ENCODE data around the gene ARHGAP12.

DNA sequence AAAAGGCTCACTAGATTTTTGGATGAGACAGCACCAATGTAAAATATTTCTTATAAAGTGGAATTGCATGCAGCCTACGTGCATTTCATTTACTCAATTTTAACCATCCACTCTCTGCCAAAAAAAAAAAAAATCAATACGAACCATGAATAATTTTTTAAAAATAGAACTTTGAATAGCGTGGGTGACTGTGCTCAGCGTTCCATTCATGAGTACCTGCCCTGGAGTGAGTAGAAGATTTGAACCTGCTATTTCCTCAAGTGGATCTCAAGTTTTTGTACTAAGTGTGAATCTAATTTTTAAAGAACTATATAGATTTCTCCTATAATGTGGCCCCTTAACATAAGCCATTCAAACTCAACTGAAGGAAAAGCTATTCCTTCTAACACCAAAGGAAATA is 105.3 kb downstream of the ARHGAP12 start:
- TF ChIP-seq, protein P1, sequence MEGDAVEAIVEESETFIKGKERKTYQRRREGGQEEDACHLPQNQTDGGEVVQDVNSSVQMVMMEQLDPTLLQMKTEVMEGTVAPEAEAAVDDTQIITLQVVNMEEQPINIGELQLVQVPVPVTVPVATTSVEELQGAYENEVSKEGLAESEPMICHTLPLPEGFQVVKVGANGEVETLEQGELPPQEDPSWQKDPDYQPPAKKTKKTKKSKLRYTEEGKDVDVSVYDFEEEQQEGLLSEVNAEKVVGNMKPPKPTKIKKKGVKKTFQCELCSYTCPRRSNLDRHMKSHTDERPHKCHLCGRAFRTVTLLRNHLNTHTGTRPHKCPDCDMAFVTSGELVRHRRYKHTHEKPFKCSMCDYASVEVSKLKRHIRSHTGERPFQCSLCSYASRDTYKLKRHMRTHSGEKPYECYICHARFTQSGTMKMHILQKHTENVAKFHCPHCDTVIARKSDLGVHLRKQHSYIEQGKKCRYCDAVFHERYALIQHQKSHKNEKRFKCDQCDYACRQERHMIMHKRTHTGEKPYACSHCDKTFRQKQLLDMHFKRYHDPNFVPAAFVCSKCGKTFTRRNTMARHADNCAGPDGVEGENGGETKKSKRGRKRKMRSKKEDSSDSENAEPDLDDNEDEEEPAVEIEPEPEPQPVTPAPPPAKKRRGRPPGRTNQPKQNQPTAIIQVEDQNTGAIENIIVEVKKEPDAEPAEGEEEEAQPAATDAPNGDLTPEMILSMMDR (IDR thresholded peaks at IDR 0.05; ENCODE audit: low read depth, low read length, poor library complexity, severe bottlenecking) = no peak
- no peak for TF ChIP-seq EZH2phosphoT487 (IDR thresholded peaks at IDR 0.05; ENCODE audit: borderline replicate concordance, low read length)
